GM23338 (cell line): ENCODE data around the gene NFKB1. TPM values are rescaled to one million over a fixed set of nuclear protein-coding genes. Genes with fewer than 3 reads are reported as not detected.

Source experiments
- ATAC-seq: fragments of 200-7000 bp; cut with Tn5 transposase; 3 replicates; pipeline ENCODE4 v1.9.1; 2020
- DNase-seq: peaks from one replicate; pipeline ENCODE4 v3.0.0-alpha.2; 2015; ENCODE audit warnings: low spot score
- H2AFZ ChIP-seq: fragments of 200-600 bp; sonication (generic); 2 replicates; pipeline ENCODE4 v1.8.0; 2016; ENCODE audit warnings: antibody characterized with exemption, mild to moderate bottlenecking, moderate library complexity
- H3F3A ChIP-seq: fragments of 200-600 bp; sonication (generic); replicated peaks from 2 replicates; pipeline ENCODE4 v1.8.0; 2017; ENCODE audit warnings: antibody characterized with exemption, mixed run types, low read depth
- H3K27ac ChIP-seq: fragments of 200-600 bp; sonication (generic); 2 replicates; pipeline ENCODE4 v1.6.1; 2016; ENCODE audit warnings: low read depth
- H3K27me3 ChIP-seq: fragments of 200-600 bp; sonication (generic); 2 replicates; pipeline ENCODE4 v1.8.0; 2016; ENCODE audit warnings: mild to moderate bottlenecking, mixed run types, moderate library complexity; ENCODE audit not compliant: insufficient read depth
- H3K36me3 ChIP-seq: fragments of 200-600 bp; sonication (generic); 2 replicates; pipeline ENCODE4 v1.8.0; 2016; ENCODE audit warnings: mild to moderate bottlenecking; ENCODE audit not compliant: insufficient read depth
- H3K4me1 ChIP-seq: fragments of 200-600 bp; sonication (generic); 2 replicates; pipeline ENCODE4 v1.8.0; 2016; ENCODE audit warnings: mild to moderate bottlenecking, moderate library complexity; ENCODE audit not compliant: insufficient read depth
- H3K4me2 ChIP-seq: fragments of 200-600 bp; sonication (generic); 2 replicates; pipeline ENCODE4 v1.7.1; 2017; ENCODE audit warnings: mixed run types
- H3K4me3 ChIP-seq: fragments of 200-600 bp; sonication (generic); 2 replicates; pipeline ENCODE4 v1.6.1; 2016; ENCODE audit warnings: mixed run types
- H3K79me2 ChIP-seq: fragments of 200-600 bp; sonication (generic); replicated peaks from 2 replicates; pipeline ENCODE4 v1.8.0; 2017; ENCODE audit warnings: mild to moderate bottlenecking; ENCODE audit not compliant: insufficient read depth
- H3K9me2 ChIP-seq: fragments of 200-600 bp; sonication (generic); 2 replicates; pipeline ENCODE4 v1.8.0; 2017; ENCODE audit not compliant: insufficient read depth
- H4K20me1 ChIP-seq: fragments of 200-600 bp; sonication (generic); replicated peaks from 2 replicates; pipeline ENCODE4 v1.8.0; 2017; ENCODE audit warnings: mild to moderate bottlenecking; ENCODE audit not compliant: insufficient read depth
- H3K27ac Mint-ChIP-seq: 2 replicates; pipeline ENCODE4 v1.8.0; 2020; ENCODE audit warnings: inconsistent platforms, mild to moderate bottlenecking, moderate library complexity, mixed read lengths
- H3K27me3 Mint-ChIP-seq: 3 replicates; pipeline ENCODE4 v1.8.0; 2022; ENCODE audit warnings: low read depth, mild to moderate bottlenecking, moderate library complexity, mixed read lengths, inconsistent platforms; ENCODE audit not compliant: insufficient read depth, poor library complexity
- H3K36me3 Mint-ChIP-seq: 3 replicates; pipeline ENCODE4 v1.8.0; 2021; ENCODE audit warnings: low read depth, mild to moderate bottlenecking, inconsistent platforms, moderate library complexity, mixed read lengths
- H3K4me1 Mint-ChIP-seq: 3 replicates; pipeline ENCODE4 v1.8.0; 2020; ENCODE audit warnings: mild to moderate bottlenecking, inconsistent platforms, mixed read lengths
- H3K4me3 Mint-ChIP-seq: 3 replicates; pipeline ENCODE4 v1.8.0; 2021; ENCODE audit warnings: moderate library complexity, mild to moderate bottlenecking, inconsistent platforms, mixed read lengths
- H3K9me3 Mint-ChIP-seq: 3 replicates; pipeline ENCODE4 v1.8.0; 2020; ENCODE audit warnings: moderate library complexity, mild to moderate bottlenecking, inconsistent platforms, mixed read lengths
- CREB1 ChIP-seq: fragments of 250-450 bp; sonication (Bioruptor Pico); IDR thresholded peaks from 2 replicates; pipeline ENCODE4 v1.5.0; 2020; ENCODE audit warnings: low read depth, mild to moderate bottlenecking, moderate library complexity
- CTCF ChIP-seq, 2 experiments: fragments of 200-600 bp in 1 of 2; sonication (generic) in 1 of 2; conservative IDR thresholded peaks; 2 replicates each; pipeline versions ENCODE4 v1.5.1 to v1.6.1; 2016 to 2017; ENCODE audit warnings: antibody characterized with exemption in 2 of 2, low read depth in 2 of 2, mild to moderate bottlenecking in 2 of 2, moderate library complexity in 1 of 2
- ETS1 ChIP-seq: IDR thresholded peaks from 2 replicates; pipeline ENCODE4 v1.6.1; 2016; ENCODE audit warnings: antibody characterized with exemption
- EZH2 ChIP-seq: fragments of 200-600 bp; sonication (generic); IDR thresholded peaks from one replicate; pipeline ENCODE4 v1.8.0; 2017; ENCODE audit warnings: antibody characterized with exemption, mild to moderate bottlenecking, low read depth; ENCODE audit not compliant: unreplicated experiment
- EZH2phosphoT487 ChIP-seq: fragments of 200-600 bp; sonication (generic); IDR thresholded peaks from one replicate; pipeline ENCODE4 v1.8.1; 2018; ENCODE audit warnings: antibody characterized with exemption; ENCODE audit not compliant: unreplicated experiment
- NANOG ChIP-seq: IDR thresholded peaks from 2 replicates; pipeline ENCODE4 v1.6.1; 2016; ENCODE audit warnings: antibody characterized with exemption, borderline replicate concordance
- POLR2AphosphoS5 ChIP-seq: IDR thresholded peaks from 2 replicates; pipeline ENCODE4 v1.6.1; 2016; ENCODE audit warnings: antibody characterized with exemption, low read depth
- REST ChIP-seq: IDR thresholded peaks from one replicate; pipeline ENCODE4 v1.6.1; 2018; ENCODE audit warnings: antibody characterized with exemption; ENCODE audit not compliant: unreplicated experiment
- STAT1 ChIP-seq: IDR thresholded peaks from one replicate; pipeline ENCODE4 v1.6.1; 2016; ENCODE audit warnings: antibody characterized with exemption; ENCODE audit not compliant: unreplicated experiment
- ZNF114 ChIP-seq: fragments of 250-450 bp; sonication (Bioruptor Pico); IDR thresholded peaks from 2 replicates; pipeline ENCODE4 v1.5.0; 2020; ENCODE audit warnings: mild to moderate bottlenecking, moderate library complexity
- ZNF331 ChIP-seq: fragments of 250-450 bp; sonication (Bioruptor Pico); IDR thresholded peaks from 2 replicates; pipeline ENCODE4 v1.5.0; 2020; ENCODE audit warnings: low read depth, mild to moderate bottlenecking, moderate library complexity
- ZNF462 ChIP-seq: fragments of 250-450 bp; sonication (Bioruptor Pico); IDR thresholded peaks from 2 replicates; pipeline ENCODE4 v1.5.0; 2020; ENCODE audit warnings: mild to moderate bottlenecking, moderate library complexity
- polyA plus RNA-seq: library from polyadenylated mRNA; unstranded; fragments of >200 nt; fragmentation: Nextera tagmentation; extraction: Ambion mirVana; gene quantifications from 2 replicates; pipeline ENCODE4 v1.2.1, GENCODE V29; 2016
- total RNA-seq: library from RNA; depleted of rRNA; stranded (reverse); fragments of >200 nt; shearing (Covaris generic); gene quantifications from 2 replicates; pipeline ENCODE4 v1.2.3, GENCODE V29; 2014

The NFKB1 gene
- total and polyA plus RNA-seq, 2 experiments from 2014 or later, result 0.82 to 4.6 TPM

- Mint-ChIP-seq H3K4me1 (no peaks in the 10 kb centered on the region), H3K27me3 (no peaks in the 10 kb centered on the region), H3K27ac (no peak overlapping the region; the same call in 1 of the 2 replicates), H3K9me3 (peaks cover 50% of the 10 kb centered on the region), H3K36me3 (peaks cover 10% of the 10 kb centered on the region; the same call in 1 of the 3 replicates), H3K4me3 (no peak overlapping the region)
- Histone ChIP-seq H3K27me3 (no peaks in the 10 kb centered on the region), H3K4me3 (no peak overlapping the region), H3K36me3 (no peaks in the 10 kb centered on the region), H4K20me1 (no peaks in the 10 kb centered on the region), H2AFZ (peak overlapping the region; percentile 89), H3K4me1 (no peaks in the 10 kb centered on the region), H3K9me2 (0 out of 2 replicates have a peak, but pooled peaks cover 8% of the 10 kb centered on the region), H3F3A (no peaks in the 10 kb centered on the region), H3K4me2 (no peak overlapping the region), H3K79me2 (no peaks in the 10 kb centered on the region), H3K27ac (no peak overlapping the region)
- ATAC-seq (no peak), DNase-seq (peak; percentile 47)
- TF ChIP-seq EZH2 (no peak), STAT1 (no peak), ZNF462 (CRISPR knock-in tag) (no peak), ZNF331 (no peak), CREB1 (CRISPR knock-in tag) (no peak), POLR2AphosphoS5 (no peak), ETS1 (no peak), EZH2phosphoT487 (no peak), REST (no peak), CTCF (conservative IDR thresholded peaks at IDR 0.05; ENCODE audit: low read depth in 2 of 2) (no peak), ZNF114 (no peak), NANOG (no peak)
Observed at GRCh38 chr4:102478186-102478585, 23.0 kb upstream of the NFKB1 start.
